Breast epithelium (tissue), 3 donors: ENCODE measurements around the gene TNS3.

ENCODE experiments used
- POLR2A ChIP-seq: fragments of 450-650 bp; IDR thresholded peaks from one replicate; pipeline ENCODE4 v1.6.1; 2016; ENCODE audit warnings: antibody characterized with exemption, mild to moderate bottlenecking, moderate library complexity
- POLR2AphosphoS5 ChIP-seq, 3 donors: sonication (generic); formaldehyde crosslinking; IDR thresholded peaks; one replicate each; pipeline ENCODE4 v1.6.1; 2017; ENCODE audit warnings: antibody characterized with exemption in 3 of 3
- TF ChIP-seq, protein P1 (sequence below), 3 donors: fragments of 450-650 bp; IDR thresholded peaks; one replicate each; pipeline ENCODE4 v1.5.1; 2016 to 2017; ENCODE audit warnings: antibody characterized with exemption in 3 of 3, mild to moderate bottlenecking in 3 of 3, moderate library complexity in 3 of 3

- TF ChIP-seq, protein P1, sequence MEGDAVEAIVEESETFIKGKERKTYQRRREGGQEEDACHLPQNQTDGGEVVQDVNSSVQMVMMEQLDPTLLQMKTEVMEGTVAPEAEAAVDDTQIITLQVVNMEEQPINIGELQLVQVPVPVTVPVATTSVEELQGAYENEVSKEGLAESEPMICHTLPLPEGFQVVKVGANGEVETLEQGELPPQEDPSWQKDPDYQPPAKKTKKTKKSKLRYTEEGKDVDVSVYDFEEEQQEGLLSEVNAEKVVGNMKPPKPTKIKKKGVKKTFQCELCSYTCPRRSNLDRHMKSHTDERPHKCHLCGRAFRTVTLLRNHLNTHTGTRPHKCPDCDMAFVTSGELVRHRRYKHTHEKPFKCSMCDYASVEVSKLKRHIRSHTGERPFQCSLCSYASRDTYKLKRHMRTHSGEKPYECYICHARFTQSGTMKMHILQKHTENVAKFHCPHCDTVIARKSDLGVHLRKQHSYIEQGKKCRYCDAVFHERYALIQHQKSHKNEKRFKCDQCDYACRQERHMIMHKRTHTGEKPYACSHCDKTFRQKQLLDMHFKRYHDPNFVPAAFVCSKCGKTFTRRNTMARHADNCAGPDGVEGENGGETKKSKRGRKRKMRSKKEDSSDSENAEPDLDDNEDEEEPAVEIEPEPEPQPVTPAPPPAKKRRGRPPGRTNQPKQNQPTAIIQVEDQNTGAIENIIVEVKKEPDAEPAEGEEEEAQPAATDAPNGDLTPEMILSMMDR (IDR thresholded peaks at IDR 0.05): no peak
- TF ChIP-seq POLR2A (no peak), POLR2AphosphoS5 (IDR thresholded peaks at IDR 0.05) (no peak)
These were observed 173.2 kb downstream of the TNS3 start for GRCh38 chr7:47408675-47409074.
